Measurements from ENCODE around the gene NOVA1.

GRCh38 chr14:26598081-26598671 lies 343 bp upstream of the NOVA1 start:
- TF ChIP-seq CTCF (IDR thresholded peaks at IDR 0.05) (no peak), CHD4 (IDR thresholded peaks at IDR 0.05; ENCODE audit: borderline replicate concordance) (no peak), RCOR1 (IDR thresholded peaks at IDR 0.05; ENCODE audit: low read depth, low read length) (no peak)
